GM12878 (cell line): ENCODE results near the gene SPINT1. TPM values are rescaled to one million over a fixed set of nuclear protein-coding genes. Genes with fewer than 3 reads are reported as not detected.

Experiments
- ATAC-seq: fragments of 200-7000 bp; cut with Tn5 transposase; 3 replicates; pipeline ENCODE4 v1.9.1; 2020; ENCODE audit warnings: mild to moderate bottlenecking, moderate library complexity
- BruUV-seq: library from RNA; stranded (reverse); fragments of 400-500 nt; replicated peaks from 2 replicates; lab custom pipeline; 2021; lab: Mats Ljungman, UMichigan
- CTCF ChIA-PET: fragments of 300-600 bp; sonication (Branson Sonifier 250); formaldehyde crosslinking; extraction: SDS; loops from one replicate; lab custom pipeline; 2021; ENCODE audit warnings: inconsistent platforms; lab: Yijun Ruan, JAX
- POLR2A ChIA-PET: fragments of 350-600 bp; formaldehyde crosslinking; extraction: SDS; loops from one replicate; lab custom pipeline; 2021; ENCODE audit warnings: inconsistent platforms; lab: Charles Lee
- RAD21 ChIA-PET: fragments of 300-600 bp; sonication (Branson Sonifier 250); formaldehyde crosslinking; loops from one replicate; lab custom pipeline; 2023; ENCODE audit warnings: antibody characterized with exemption; ENCODE audit not compliant: unreplicated experiment; lab: Charles Lee
- SMC1A ChIA-PET: fragments of 300-600 bp; sonication (Branson Sonifier 250); formaldehyde crosslinking; loops from one replicate; lab custom pipeline; 2023; ENCODE audit not compliant: unreplicated experiment, uncharacterized antibody; lab: Charles Lee
- DNase-seq: peaks from one replicate; pipeline ENCODE4 v3.0.0-alpha.2; 2011; ENCODE audit warnings: low read depth, low spot score
- FAIRE-seq: peaks from 3 replicates; lab custom pipeline; 2011; peaks lifted over from hg19 to GRCh38; lab: Jason Lieb, UNC
- H2AFZ ChIP-seq: 2 replicates; pipeline ENCODE4 v1.6.0; 2011; ENCODE audit warnings: low read depth, low read length, control low read depth; ENCODE audit not compliant: control insufficient read depth
- H3K27ac ChIP-seq: 2 replicates; pipeline ENCODE4 v1.5.1; 2011; ENCODE audit warnings: control low read depth; ENCODE audit not compliant: control insufficient read depth, insufficient read depth
- H3K27me3 ChIP-seq, 2 experiments: replicated peaks in 1 of 2; 2 replicates each; pipeline versions ENCODE4 v1.6.0 to v1.6.1; 2011; ENCODE audit warnings: low read length in 1 of 2; ENCODE audit not compliant: control insufficient read depth in 2 of 2, insufficient read depth in 2 of 2
- H3K36me3 ChIP-seq, 2 experiments: 2 replicates each; pipeline ENCODE4 v1.5.1; 2011; ENCODE audit warnings: low read length in 1 of 2; ENCODE audit not compliant: control insufficient read depth in 2 of 2, insufficient read depth in 2 of 2
- H3K4me1 ChIP-seq: 2 replicates; pipeline ENCODE4 v1.6.1; 2011; ENCODE audit warnings: mild to moderate bottlenecking, low read length, moderate library complexity, mixed read lengths; ENCODE audit not compliant: control insufficient read depth, insufficient read depth
- H3K4me2 ChIP-seq: 2 replicates; pipeline ENCODE4 v1.6.0; 2011; ENCODE audit warnings: control low read depth; ENCODE audit not compliant: control insufficient read depth, insufficient read depth
- H3K4me3 ChIP-seq: fragments of 200-600 bp; sonication (generic); 2 replicates; pipeline ENCODE4 v1.5.1; 2016
- H3K79me2 ChIP-seq: 2 replicates; pipeline ENCODE4 v1.6.0; 2011; ENCODE audit warnings: low read length; ENCODE audit not compliant: control insufficient read depth, insufficient read depth
- H3K9ac ChIP-seq: 2 replicates; pipeline ENCODE4 v1.8.0; 2011; ENCODE audit warnings: low read length, control low read depth, mixed read lengths; ENCODE audit not compliant: control insufficient read depth, insufficient read depth
- H3K9me3 ChIP-seq: replicated peaks from 3 replicates; pipeline ENCODE4 v1.5.1; 2011; ENCODE audit warnings: mild to moderate bottlenecking, low read length; ENCODE audit not compliant: control insufficient read depth, insufficient read depth
- H4K20me1 ChIP-seq: 2 replicates; pipeline ENCODE4 v1.6.0; 2011; ENCODE audit not compliant: control insufficient read depth, insufficient read depth
- CREB1 ChIP-seq: IDR thresholded peaks from 2 replicates; pipeline ENCODE4 v1.6.1; 2012; ENCODE audit warnings: low read depth, mild to moderate bottlenecking, inconsistent platforms
- FOS ChIP-seq: IDR thresholded peaks from 3 replicates; pipeline ENCODE4 v1.6.1; 2011; ENCODE audit warnings: borderline replicate concordance; ENCODE audit not compliant: insufficient read length; ENCODE audit errors: extremely low read depth
- HCFC1 ChIP-seq: fragments of 150-350 bp; IDR thresholded peaks from 2 replicates; pipeline ENCODE4 v1.6.1; 2014; ENCODE audit warnings: low read length
- JUNB ChIP-seq: IDR thresholded peaks from 2 replicates; pipeline ENCODE4 v1.6.1; 2016; ENCODE audit warnings: antibody characterized with exemption, mild to moderate bottlenecking
- MEF2A ChIP-seq: IDR thresholded peaks from 2 replicates; pipeline ENCODE4 v1.6.1; 2011; ENCODE audit warnings: low read depth, mild to moderate bottlenecking, low read length, moderate library complexity; ENCODE audit not compliant: insufficient read depth
- POLR2AphosphoS5 ChIP-seq: IDR thresholded peaks from 2 replicates; pipeline ENCODE4 v1.6.1; 2011; ENCODE audit warnings: mild to moderate bottlenecking, low read length, inconsistent platforms
- TCF12 ChIP-seq: IDR thresholded peaks from 2 replicates; pipeline ENCODE4 v1.6.1; 2011; ENCODE audit warnings: low read depth, mild to moderate bottlenecking, low read length
- WGBS: methylation state at CpG from one replicate; pipeline ENCODE4 v1.1.6; 2016; ENCODE audit warnings: low lambda C conversion rate; ENCODE audit not compliant: insufficient replicate concordance, insufficient coverage; ENCODE audit errors: missing lambda C conversion rate; 5-methylcytosine and 5-hydroxymethylcytosine counted together
- in situ Hi-C: fragments of 300-500 bp; cut with MboI; formaldehyde crosslinking; loops from 9 replicates; pipeline ENCODE4 v1.14.3; 2018; ENCODE audit warnings: mixed read lengths
- intact Hi-C: fragments of 100-400 bp; cut with micrococcal nuclease; formaldehyde crosslinking; loops from one replicate; pipeline ENCODE4 v1.14.2; 2022; ENCODE audit not compliant: unreplicated experiment
- polyA plus RNA-seq, 11 experiments: library from polyadenylated mRNA; depleted of rRNA in 4 of 11; unstranded in 6 of 11; stranded (reverse) in 5 of 11; fragments of >200 nt; fragmentation: Nextera tagmentation in 4 of 11; fragmentation: Illumina TruSeq in 1 of 11; extraction: Ambion mirVana in 4 of 11; extraction: Trizol in 1 of 11; gene quantifications; 1 replicate in 1 of 11; 2 replicates in 10 of 11; pipeline versions ENCODE4 v1.2.1 to v1.2.3, GENCODE V29; 2011 to 2016; ENCODE audit warnings: inconsistent platforms in 2 of 11, missing spikeins in 2 of 11, low read depth in 1 of 11
- total RNA-seq, 4 experiments: library from RNA; depleted of rRNA in 3 of 4; stranded (reverse); fragments of >200 nt in 3 of 4; fragmentation: Illumina TruSeq in 1 of 4; extraction: Trizol in 1 of 4; gene quantifications; 2 replicates each; pipeline versions ENCODE4 v1.2.1 to v1.2.3, GENCODE V29; 2013 to 2021

The SPINT1 gene
- total and polyA plus RNA-seq, 10 of the 15 experiments (the other 5 are each of a cell fraction or from before 2014, with no cell fraction given): 3.5 to 28.6 (median 10.2) TPM

DNA sequence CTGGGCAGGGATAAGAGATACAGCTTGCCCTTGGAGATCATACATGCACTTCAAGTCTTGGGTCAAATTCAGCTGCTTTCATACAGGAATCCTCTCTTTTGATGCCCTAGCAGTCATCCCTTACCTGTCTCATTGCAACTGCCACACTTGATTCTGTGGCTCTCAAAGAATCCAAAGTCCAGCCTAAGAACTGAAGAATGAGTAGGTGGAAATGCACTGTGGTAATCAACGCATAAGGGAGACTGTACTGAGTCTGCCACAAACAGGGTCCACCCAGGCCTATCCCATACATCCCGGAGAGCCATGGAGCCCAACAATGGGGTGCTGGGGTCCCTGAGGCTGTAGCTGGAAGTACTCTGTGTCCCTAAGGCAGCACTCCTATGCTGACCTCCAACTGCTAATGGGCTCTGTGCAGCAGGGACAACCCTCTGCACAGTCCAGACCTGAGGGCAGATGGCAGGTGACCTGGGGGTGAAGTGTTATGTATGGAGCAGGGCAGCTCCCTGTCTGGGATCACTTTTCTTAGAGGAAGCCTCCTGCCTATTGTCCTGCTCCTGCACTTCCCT, 48.7 kb downstream of the SPINT1 start:
- CTCF ChIA-PET: interaction anchor here (0.6 to 4.8 kb wide), 31 partner anchors 10 to 470 kb away, joined by 3 to 37 read pairs (median 5); partner anchors contain the start of genes DNAJC17, PPP1R14D, RAD51 and SPINT1
- BruUV-seq: no TSS peak
- H3K79me2 ChIP-seq: peaks cover 20% of the 10 kb centered on the region
- H4K20me1 ChIP-seq: no peaks in the 10 kb centered on the region
- 68% methylated on average over 2 of the region's 2 CpGs for WGBS
- FAIRE-seq: no peak
- no peak overlapping the region for H2AFZ ChIP-seq
- H3K4me2 ChIP-seq: no peak overlapping the region
- no peak for ATAC-seq
- no peaks in the 10 kb centered on the region for H3K9me3 ChIP-seq
- H3K27me3 ChIP-seq: no peaks in the 10 kb centered on the region
- intact Hi-C loops (loop anchor here (5.0 kb wide), 2 partner anchors 140 to 195 kb away; partner anchors contain the start of gene RAD51), in situ Hi-C loops (loop anchor here (5.0 kb wide), 1 partner anchor 35 kb away; no protein-coding TSS in a partner anchor)
- H3K4me1 ChIP-seq: peaks cover 21% of the 10 kb centered on the region
- DNase-seq: no peak
- no peak overlapping the region for H3K4me3 ChIP-seq
- SMC1A ChIA-PET: interaction anchor here (0.9 to 13.4 kb wide), 20 partner anchors 9 to 372 kb away, joined by 3 to 454 read pairs (median 4); partner anchors contain the start of gene RHOV
- no peak overlapping the region for H3K9ac ChIP-seq
- TF ChIP-seq TCF12: no peak
- no peak for TF ChIP-seq JUNB
- no peak for TF ChIP-seq MEF2A
- TF ChIP-seq FOS: no peak
- TF ChIP-seq CREB1: no peak
- TF ChIP-seq POLR2AphosphoS5: no peak
- no peak for TF ChIP-seq HCFC1
- no peaks in the 10 kb centered on the region; a peak in 1 of 4 replicates for H3K36me3 ChIP-seq
- no peak overlapping the region for H3K27ac ChIP-seq
- RAD21 ChIA-PET: interaction anchor here (0.5 to 14.9 kb wide), 25 partner anchors 9 to 436 kb away, joined by 3 to 551 read pairs (median 5); partner anchors contain the start of genes CCDC32, DNAJC17, RAD51 and RHOV
- POLR2A ChIA-PET: interaction anchor here (0.9 to 5.7 kb wide), 5 partner anchors 12 to 186 kb away, joined by 3 to 220 read pairs (median 9); partner anchors contain the start of gene RHOV
